Thyroid gland (tissue), 4 donors: Measurements from ENCODE around the gene IMPA2. TPM values are rescaled to one million over a fixed set of nuclear protein-coding genes. Genes with fewer than 3 reads are reported as not detected.

Source experiments
- DNase-seq, 2 donors: peaks; one replicate each; pipeline ENCODE4 v3.0.0-alpha.2; 2019
- H3K27ac ChIP-seq, 3 donors: fragments of 200-600 bp; sonication (generic); 1 replicate in 2 of 3; 2 replicates in 1 of 3; pipeline ENCODE4 v1.5.1; 2016 to 2019; ENCODE audit warnings: mild to moderate bottlenecking in 1 of 3, moderate library complexity in 1 of 3
- H3K27me3 ChIP-seq: fragments of 200-600 bp; sonication (generic); one replicate; pipeline ENCODE4 v1.5.1; 2019
- H3K36me3 ChIP-seq, 2 donors: fragments of 200-600 bp; sonication (generic); one replicate each; pipeline ENCODE4 v1.5.1; 2016 to 2019
- H3K4me1 ChIP-seq, 2 donors: fragments of 200-600 bp; sonication (generic); one replicate each; pipeline ENCODE4 v1.5.1; 2017 to 2019
- H3K4me3 ChIP-seq, 3 donors: fragments of 200-600 bp; sonication (generic); replicated peaks in 1 of 3; 1 replicate in 2 of 3; 2 replicates in 1 of 3; pipeline ENCODE4 v1.5.1; 2016; ENCODE audit warnings: mild to moderate bottlenecking in 1 of 3
- H3K9me3 ChIP-seq: fragments of 200-600 bp; sonication (generic); one replicate; pipeline ENCODE4 v1.5.1; 2017
- POLR2A ChIP-seq, 2 donors: fragments of 450-650 bp; IDR thresholded peaks; one replicate each; pipeline ENCODE4 v1.6.1; 2017; ENCODE audit warnings: antibody characterized with exemption in 2 of 2, mild to moderate bottlenecking in 2 of 2, moderate library complexity in 1 of 2
- WGBS, 2 donors: methylation state at CpG; one replicate each; pipeline ENCODE4 v1.1.5; 2017; 5-methylcytosine and 5-hydroxymethylcytosine counted together
- intact Hi-C: fragments of 100-400 bp; cut with DNase I; formaldehyde crosslinking; loops from one replicate; pipeline ENCODE4 v1.15.1; 2023
- total RNA-seq, 4 donors: library from RNA; depleted of rRNA; stranded (reverse); fragments of >200 nt; gene quantifications; one replicate each; pipeline ENCODE4 v1.2.3, GENCODE V29; 2016
- TF ChIP-seq, protein P1 (sequence below), 6 experiments: fragments of 200-600 bp in 3 of 6; fragments of 450-650 bp in 3 of 6; sonication (generic) in 3 of 6; IDR thresholded peaks; one replicate each; pipeline ENCODE4 v1.5.1; 2016 to 2019; ENCODE audit warnings: antibody characterized with exemption in 6 of 6, mild to moderate bottlenecking in 2 of 6, inconsistent platforms in 1 of 6, moderate library complexity in 1 of 6

The IMPA2 gene
- total RNA-seq, 4 donors from 2014 or later: 42.5 to 75.8 (median 54.3) TPM

DNA sequence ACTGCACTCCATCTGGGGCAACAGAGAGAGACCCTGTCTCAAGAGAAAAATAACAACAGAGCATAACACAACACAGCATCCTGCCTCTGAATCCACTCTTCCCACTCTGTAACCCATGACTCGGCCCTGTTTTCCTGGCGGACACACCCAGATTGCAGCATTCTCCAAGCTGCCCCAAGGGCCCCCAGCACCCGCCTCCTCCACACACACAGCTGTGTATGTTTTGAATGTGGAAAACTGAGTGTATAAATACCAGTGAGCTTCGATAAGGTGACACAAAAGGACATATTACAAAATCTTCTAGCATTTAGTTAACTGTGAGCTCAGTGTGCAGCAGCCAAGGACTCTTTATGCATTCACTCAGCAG, 13.0 kb downstream of the IMPA2 start:
- TF ChIP-seq POLR2A (IDR thresholded peaks at IDR 0.05): no peak
- TF ChIP-seq, protein P1, sequence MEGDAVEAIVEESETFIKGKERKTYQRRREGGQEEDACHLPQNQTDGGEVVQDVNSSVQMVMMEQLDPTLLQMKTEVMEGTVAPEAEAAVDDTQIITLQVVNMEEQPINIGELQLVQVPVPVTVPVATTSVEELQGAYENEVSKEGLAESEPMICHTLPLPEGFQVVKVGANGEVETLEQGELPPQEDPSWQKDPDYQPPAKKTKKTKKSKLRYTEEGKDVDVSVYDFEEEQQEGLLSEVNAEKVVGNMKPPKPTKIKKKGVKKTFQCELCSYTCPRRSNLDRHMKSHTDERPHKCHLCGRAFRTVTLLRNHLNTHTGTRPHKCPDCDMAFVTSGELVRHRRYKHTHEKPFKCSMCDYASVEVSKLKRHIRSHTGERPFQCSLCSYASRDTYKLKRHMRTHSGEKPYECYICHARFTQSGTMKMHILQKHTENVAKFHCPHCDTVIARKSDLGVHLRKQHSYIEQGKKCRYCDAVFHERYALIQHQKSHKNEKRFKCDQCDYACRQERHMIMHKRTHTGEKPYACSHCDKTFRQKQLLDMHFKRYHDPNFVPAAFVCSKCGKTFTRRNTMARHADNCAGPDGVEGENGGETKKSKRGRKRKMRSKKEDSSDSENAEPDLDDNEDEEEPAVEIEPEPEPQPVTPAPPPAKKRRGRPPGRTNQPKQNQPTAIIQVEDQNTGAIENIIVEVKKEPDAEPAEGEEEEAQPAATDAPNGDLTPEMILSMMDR (IDR thresholded peaks at IDR 0.05): no peak
- Histone ChIP-seq H3K4me3 (no peak overlapping the region), H3K4me1 (peaks cover 37 to 70% of the 10 kb centered on the region in 2 donors), H3K9me3 (no peaks in the 10 kb centered on the region), H3K27me3 (no peaks in the 10 kb centered on the region), H3K36me3 (no peaks in the 10 kb centered on the region), H3K27ac (peak overlapping the region; percentile 2 to 77 (median 63))
- DNase-seq: no peak
- intact Hi-C loops: loop anchor here (2.0 kb wide), 1 partner anchor 58 kb away; no protein-coding TSS in a partner anchor
- WGBS, 2 donors: 47 to 49% methylated on average over 4 of the region's 4 CpGs

DNA sequence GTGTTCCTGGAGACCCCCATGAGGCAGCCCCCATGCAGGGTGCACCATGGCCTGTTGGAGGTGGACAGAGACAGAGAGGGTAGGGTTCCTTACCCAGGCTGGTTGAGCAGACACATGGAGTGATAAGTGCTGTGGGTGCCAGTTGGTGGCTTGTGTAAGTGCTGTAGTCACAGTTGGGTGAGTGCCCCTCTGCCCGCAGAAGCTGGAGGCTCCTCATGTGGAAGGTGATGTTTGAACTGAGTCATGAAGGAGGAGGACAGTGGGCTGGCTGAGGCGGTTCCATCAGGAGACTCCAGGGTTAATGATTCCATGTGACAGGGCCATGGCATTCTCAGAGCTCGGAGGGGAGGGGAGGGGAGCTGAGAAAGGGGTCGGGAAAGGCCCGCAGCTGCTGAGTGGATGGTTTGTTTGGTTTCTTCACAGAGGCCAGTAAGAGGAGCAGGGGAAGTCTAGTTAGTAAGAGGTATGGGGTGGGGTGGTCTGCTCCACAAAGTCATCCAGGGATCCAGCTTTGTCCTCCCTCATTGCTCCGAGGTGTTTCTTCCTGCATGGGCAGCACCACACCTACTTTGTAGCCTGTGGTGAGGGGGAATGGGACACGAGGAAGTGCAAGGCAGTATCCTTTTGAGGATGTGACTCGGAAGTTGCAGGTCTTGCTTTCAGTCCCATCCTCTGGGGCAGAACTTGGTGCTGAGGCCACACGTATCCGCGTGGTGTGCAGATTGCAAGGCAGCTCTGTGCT, 13.6 kb downstream of the IMPA2 start:
- 34 to 39% methylated on average over 10 to 11 of the region's 11 CpGs for WGBS, 2 donors
- Histone ChIP-seq H3K9me3 (no peaks in the 10 kb centered on the region), H3K36me3 (no peaks in the 10 kb centered on the region), H3K27me3 (no peaks in the 10 kb centered on the region), H3K4me1 (peaks cover 36 to 70% of the 10 kb centered on the region in 2 donors), H3K27ac (peak overlapping the region; percentile 37 to 77 (median 63)), H3K4me3 (no peak overlapping the region)
- DNase-seq: peak; percentile 64 to 66
- intact Hi-C loops: loop anchor here (2.0 to 5.0 kb wide), 2 partner anchors 42 to 58 kb away; no protein-coding TSS in a partner anchor
- no peak for TF ChIP-seq POLR2A (IDR thresholded peaks at IDR 0.05)
- TF ChIP-seq, protein P1 (IDR thresholded peaks at IDR 0.05): peak in 1 of 6 experiments; percentile 2

DNA sequence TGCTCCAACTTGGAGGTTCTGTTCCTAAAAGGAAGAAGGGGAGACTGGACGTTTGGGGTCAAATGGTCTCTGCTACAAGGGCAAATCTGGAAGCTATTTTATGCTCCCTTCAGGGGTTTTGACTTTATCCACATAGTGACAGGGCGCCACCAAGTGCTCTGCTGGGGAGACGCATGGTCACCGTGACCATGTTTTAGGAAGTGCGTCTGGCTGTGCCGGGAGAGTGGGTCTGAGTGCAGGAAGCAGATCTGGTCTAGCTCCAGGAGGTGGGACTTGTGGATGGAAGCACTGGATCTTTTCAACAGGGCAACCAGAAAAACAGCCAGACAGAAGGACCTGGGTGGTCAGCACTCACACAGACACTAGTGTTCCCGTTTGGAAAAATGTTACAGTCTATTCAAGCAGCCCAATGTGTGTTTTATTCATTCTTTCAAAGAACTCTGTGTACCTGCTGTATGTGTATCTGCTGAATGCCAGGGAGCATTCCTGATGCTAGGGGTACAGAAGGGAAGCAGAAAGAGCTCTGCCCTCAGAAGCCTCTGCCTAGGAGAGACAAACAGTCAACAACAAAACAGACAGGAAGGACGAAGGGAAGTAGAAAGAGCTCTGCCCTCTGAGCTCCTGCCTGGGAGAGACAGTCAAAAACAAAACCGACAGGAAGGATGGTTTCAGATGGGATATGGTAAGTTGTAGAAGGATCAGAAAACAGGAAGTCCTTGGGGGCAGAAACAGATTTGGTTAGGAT, 14.3 kb downstream of the IMPA2 start:
- H3K27ac ChIP-seq: peak overlapping the region; percentile 37 to 77 (median 63)
- no peaks in the 10 kb centered on the region for H3K27me3 ChIP-seq
- H3K4me3 ChIP-seq: no peak overlapping the region
- peak; percentile 87 to 90 for DNase-seq
- H3K9me3 ChIP-seq: no peaks in the 10 kb centered on the region
- intact Hi-C loops: loop anchor here (2.0 to 5.0 kb wide), 2 partner anchors 42 to 59 kb away; no protein-coding TSS in a partner anchor
- peaks cover 31 to 62% of the 10 kb centered on the region in 2 donors for H3K4me1 ChIP-seq
- TF ChIP-seq, protein P1 (IDR thresholded peaks at IDR 0.05): peak; percentile 55 to 91 (median 78)
- TF ChIP-seq POLR2A (IDR thresholded peaks at IDR 0.05): peak in 1 of 2 donors; percentile 21
- 11 to 16% methylated on average over 5 to 9 of the region's 9 CpGs for WGBS, 2 donors
- no peaks in the 10 kb centered on the region for H3K36me3 ChIP-seq

DNA sequence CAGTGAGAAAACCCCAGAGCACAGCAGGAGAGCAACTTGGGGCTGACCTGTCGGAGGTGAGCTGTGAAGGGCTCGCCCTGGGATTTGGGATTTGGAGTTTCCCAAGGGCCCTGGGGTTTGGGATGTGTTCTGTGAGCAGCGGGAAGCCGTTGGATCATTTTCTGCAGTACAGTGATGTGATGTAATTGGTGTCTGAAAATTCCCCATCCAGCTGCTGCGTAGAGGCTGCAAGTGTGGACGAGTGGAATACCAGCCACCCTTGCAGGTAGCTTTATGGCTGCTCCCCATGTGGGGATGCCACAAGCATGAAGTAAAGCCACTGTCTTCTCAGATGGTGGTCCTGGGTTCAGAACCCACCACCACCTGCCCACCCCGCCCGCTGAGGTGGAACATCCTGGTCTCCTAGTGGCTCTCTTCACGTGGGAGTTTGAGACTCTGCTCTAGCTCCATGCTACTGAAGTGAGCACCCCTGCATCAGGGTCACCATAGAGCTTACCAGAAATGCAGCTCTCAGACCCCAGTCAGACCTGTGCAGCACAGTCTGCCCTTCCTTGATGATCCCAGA, 15.0 kb downstream of the IMPA2 start:
- Histone ChIP-seq H3K27ac (peak overlapping the region; percentile 5 to 77 (median 30)), H3K9me3 (no peaks in the 10 kb centered on the region), H3K36me3 (no peaks in the 10 kb centered on the region), H3K27me3 (no peaks in the 10 kb centered on the region), H3K4me3 (no peak overlapping the region), H3K4me1 (peaks cover 31 to 59% of the 10 kb centered on the region in 2 donors)
- intact Hi-C loops: loop anchor here (5.0 kb wide), 1 partner anchor 41 kb away; no protein-coding TSS in a partner anchor
- TF ChIP-seq POLR2A (IDR thresholded peaks at IDR 0.05): no peak
- 82 to 97% methylated on average over 6 of the region's 9 CpGs for WGBS, 2 donors
- DNase-seq: no peak

DNA sequence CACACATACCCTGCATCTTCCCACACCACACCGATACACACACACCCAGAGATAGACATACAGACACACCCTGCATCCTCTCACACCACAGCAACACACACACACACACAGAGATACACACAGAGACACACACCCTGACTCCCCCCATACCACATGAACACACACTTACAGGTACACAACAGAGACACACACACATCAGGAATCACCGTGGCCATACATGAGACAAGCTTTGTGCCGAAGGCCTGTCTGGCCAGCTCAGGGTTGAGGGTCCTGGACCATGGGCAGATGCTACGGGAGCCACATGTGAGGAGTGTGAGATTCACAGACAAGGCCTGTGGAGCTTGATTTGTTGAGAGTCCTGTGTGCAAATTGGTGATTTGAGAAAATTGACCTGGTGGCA, 15.6 kb downstream of the IMPA2 start:
- Histone ChIP-seq H3K4me1 (peaks cover 31 to 59% of the 10 kb centered on the region in 2 donors), H3K27ac (peak overlapping the region in 1 of 3 donors; percentile 77), H3K36me3 (no peaks in the 10 kb centered on the region), H3K4me3 (no peak overlapping the region), H3K9me3 (no peaks in the 10 kb centered on the region), H3K27me3 (no peaks in the 10 kb centered on the region)
- TF ChIP-seq, protein P1 (IDR thresholded peaks at IDR 0.05): no peak
- TF ChIP-seq POLR2A (IDR thresholded peaks at IDR 0.05): no peak
- WGBS, 2 donors: 98 to 100% methylated on average over 3 to 4 of the region's 4 CpGs
- intact Hi-C loops: loop anchor here (5.0 kb wide), 1 partner anchor 40 kb away; no protein-coding TSS in a partner anchor
- DNase-seq: no peak
